Measurements from ENCODE around the gene STARD9. TPM values are rescaled to one million over a fixed set of nuclear protein-coding genes. Genes with fewer than 3 reads are reported as not detected.

The STARD9 gene
- total RNA-seq, 1 donor from 2014 or later = 7.2 TPM

DNA sequence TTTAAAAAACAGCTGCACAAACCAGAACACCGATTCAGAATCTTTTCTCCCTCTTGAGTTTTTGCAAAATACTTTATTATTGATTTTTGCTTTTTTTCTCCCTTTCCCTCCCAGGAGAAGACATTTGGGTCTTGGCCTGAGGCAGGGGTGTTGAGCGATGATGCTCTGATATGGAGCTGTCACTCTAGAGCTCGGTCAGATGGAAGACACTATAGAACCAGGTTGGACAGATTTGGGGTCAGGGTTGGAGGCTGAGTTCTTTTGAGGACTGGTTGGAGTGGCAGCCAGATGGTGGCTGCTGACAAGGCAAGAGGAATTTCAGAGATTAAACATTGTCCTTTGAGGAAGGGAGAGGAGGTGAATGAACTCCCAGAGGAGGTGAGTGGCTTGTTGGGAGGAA, 144.7 kb downstream of the STARD9 start:
- H3K27me3 Mint-ChIP-seq (ENCODE audit: unreplicated experiment) = peaks cover 6% of the 10 kb centered on the region
- TF ChIP-seq, protein P1, sequence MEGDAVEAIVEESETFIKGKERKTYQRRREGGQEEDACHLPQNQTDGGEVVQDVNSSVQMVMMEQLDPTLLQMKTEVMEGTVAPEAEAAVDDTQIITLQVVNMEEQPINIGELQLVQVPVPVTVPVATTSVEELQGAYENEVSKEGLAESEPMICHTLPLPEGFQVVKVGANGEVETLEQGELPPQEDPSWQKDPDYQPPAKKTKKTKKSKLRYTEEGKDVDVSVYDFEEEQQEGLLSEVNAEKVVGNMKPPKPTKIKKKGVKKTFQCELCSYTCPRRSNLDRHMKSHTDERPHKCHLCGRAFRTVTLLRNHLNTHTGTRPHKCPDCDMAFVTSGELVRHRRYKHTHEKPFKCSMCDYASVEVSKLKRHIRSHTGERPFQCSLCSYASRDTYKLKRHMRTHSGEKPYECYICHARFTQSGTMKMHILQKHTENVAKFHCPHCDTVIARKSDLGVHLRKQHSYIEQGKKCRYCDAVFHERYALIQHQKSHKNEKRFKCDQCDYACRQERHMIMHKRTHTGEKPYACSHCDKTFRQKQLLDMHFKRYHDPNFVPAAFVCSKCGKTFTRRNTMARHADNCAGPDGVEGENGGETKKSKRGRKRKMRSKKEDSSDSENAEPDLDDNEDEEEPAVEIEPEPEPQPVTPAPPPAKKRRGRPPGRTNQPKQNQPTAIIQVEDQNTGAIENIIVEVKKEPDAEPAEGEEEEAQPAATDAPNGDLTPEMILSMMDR (IDR thresholded peaks at IDR 0.05; ENCODE audit: unreplicated experiment) = no peak
- peak overlapping the region; percentile 26 for H3K4me3 Mint-ChIP-seq (ENCODE audit: unreplicated experiment)
- H3K9me3 Mint-ChIP-seq (ENCODE audit: unreplicated experiment) = no peaks in the 10 kb centered on the region
- no peak for DNase-seq (ENCODE audit: low spot score)
- peaks cover under 1% of the 10 kb centered on the region for H3K4me1 Mint-ChIP-seq (ENCODE audit: unreplicated experiment)
- H3K27ac Mint-ChIP-seq (ENCODE audit: unreplicated experiment) = no peak overlapping the region
- H3K36me3 Mint-ChIP-seq (ENCODE audit: low read depth, unreplicated experiment) = peaks cover 19% of the 10 kb centered on the region

DNA sequence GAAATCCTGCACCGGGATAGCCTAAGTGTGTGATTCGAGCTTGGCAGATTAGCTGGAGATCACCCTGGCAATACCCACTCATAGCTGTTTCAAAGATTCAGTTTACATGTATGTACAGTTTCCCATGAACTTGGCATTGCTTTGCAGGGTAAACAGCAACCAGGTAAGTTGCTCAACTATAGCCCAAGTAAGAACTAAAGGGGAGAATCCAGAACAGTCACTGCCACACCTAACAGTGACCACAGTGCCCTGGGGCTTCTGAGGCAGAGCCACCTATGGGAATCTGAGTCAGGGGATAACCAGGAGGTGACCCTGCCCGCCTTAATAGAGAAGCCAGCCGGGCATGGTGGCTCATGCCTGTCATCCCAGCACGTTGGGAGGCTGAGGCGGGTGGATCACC, 145.6 kb downstream of the STARD9 start:
- peaks cover 25% of the 10 kb centered on the region for H3K36me3 Mint-ChIP-seq (ENCODE audit: low read depth, unreplicated experiment)
- H3K27me3 Mint-ChIP-seq (ENCODE audit: unreplicated experiment) = peaks cover 6% of the 10 kb centered on the region
- H3K9me3 Mint-ChIP-seq (ENCODE audit: unreplicated experiment) = no peaks in the 10 kb centered on the region
- no peak overlapping the region for H3K4me3 Mint-ChIP-seq (ENCODE audit: unreplicated experiment)
- H3K27ac Mint-ChIP-seq (ENCODE audit: unreplicated experiment) = no peak overlapping the region
- TF ChIP-seq, protein P1 (IDR thresholded peaks at IDR 0.05; ENCODE audit: unreplicated experiment) = no peak
- H3K4me1 Mint-ChIP-seq (ENCODE audit: unreplicated experiment) = no peaks in the 10 kb centered on the region
- no peak for DNase-seq (ENCODE audit: low spot score)

DNA sequence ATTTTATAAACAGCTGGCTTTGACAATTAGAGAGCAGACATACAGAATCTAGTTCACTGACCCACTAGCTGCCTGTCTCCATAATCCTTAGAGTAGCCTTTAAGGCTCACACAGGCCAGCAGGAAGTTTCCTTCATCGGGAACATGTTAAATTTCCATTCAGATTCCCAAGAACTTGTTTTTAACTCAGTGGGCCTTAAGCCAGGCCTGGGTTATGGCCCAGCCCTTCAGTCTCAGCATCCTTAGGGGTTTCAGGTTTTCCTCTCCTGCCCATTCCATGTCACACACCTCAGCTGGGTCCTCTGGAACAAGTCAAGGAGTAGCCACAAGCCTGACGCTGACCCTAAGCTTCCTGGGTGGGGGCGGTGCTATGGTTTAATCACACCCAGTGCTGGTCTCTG, 146.5 kb downstream of the STARD9 start:
- Mint-ChIP-seq H3K27ac (ENCODE audit: unreplicated experiment) (no peak overlapping the region), H3K4me3 (ENCODE audit: unreplicated experiment) (no peak overlapping the region), H3K36me3 (ENCODE audit: low read depth, unreplicated experiment) (peaks cover 32% of the 10 kb centered on the region), H3K4me1 (ENCODE audit: unreplicated experiment) (no peaks in the 10 kb centered on the region), H3K27me3 (ENCODE audit: unreplicated experiment) (peaks cover 6% of the 10 kb centered on the region), H3K9me3 (ENCODE audit: unreplicated experiment) (no peaks in the 10 kb centered on the region)
- TF ChIP-seq, protein P1 (IDR thresholded peaks at IDR 0.05; ENCODE audit: unreplicated experiment) = no peak
- DNase-seq (ENCODE audit: low spot score) = no peak

DNA sequence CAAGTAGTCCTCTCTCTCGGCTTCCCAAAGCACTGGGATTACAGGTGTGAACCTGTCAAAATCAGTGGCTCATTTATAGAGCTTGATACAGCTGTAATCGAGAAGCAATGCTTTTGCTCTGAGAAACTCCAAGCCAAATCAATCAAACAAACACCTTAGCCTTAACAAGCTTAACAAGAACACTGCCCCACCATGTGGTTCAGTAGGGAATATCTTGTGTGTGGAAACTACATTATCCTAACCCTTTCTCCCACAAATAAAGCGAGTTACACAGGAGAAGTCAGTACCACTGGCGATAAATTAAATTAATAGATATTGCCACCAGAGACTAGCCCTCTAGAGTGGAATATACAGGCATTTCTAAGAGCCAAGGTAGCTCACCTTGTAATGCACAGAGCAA, 147.7 kb downstream of the STARD9 start:
- Mint-ChIP-seq H3K36me3 (ENCODE audit: low read depth, unreplicated experiment) (peaks cover 41% of the 10 kb centered on the region), H3K9me3 (ENCODE audit: unreplicated experiment) (no peaks in the 10 kb centered on the region), H3K27me3 (ENCODE audit: unreplicated experiment) (peaks cover 4% of the 10 kb centered on the region), H3K4me3 (ENCODE audit: unreplicated experiment) (no peak overlapping the region), H3K4me1 (ENCODE audit: unreplicated experiment) (no peaks in the 10 kb centered on the region), H3K27ac (ENCODE audit: unreplicated experiment) (no peak overlapping the region)
- TF ChIP-seq, protein P1 (IDR thresholded peaks at IDR 0.05; ENCODE audit: unreplicated experiment) = peak; percentile 20
- DNase-seq (ENCODE audit: low spot score) = no peak

DNA sequence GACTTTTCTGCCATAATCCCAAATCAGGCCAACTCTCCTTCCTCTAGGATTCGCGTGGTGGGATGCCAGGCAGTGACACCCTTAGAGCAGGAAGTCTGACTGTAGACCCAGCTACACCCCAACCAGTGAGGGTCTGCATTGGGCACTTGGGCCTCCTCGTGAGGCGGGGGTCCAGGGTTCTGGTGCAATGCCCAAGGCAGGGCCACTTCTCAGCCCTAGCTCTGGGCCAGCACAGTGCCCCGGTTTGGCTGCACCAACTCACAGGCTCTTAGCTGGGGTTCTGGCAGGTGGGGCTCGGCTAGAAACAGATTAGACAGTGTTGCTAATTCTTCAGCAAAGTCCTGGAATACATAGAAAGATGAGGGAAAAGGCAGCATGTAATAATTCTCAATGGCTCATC, 148.9 kb downstream of the STARD9 start:
- no peak overlapping the region for H3K27ac Mint-ChIP-seq (ENCODE audit: unreplicated experiment)
- no peaks in the 10 kb centered on the region for H3K9me3 Mint-ChIP-seq (ENCODE audit: unreplicated experiment)
- H3K4me3 Mint-ChIP-seq (ENCODE audit: unreplicated experiment) = no peak overlapping the region
- no peak for DNase-seq (ENCODE audit: low spot score)
- H3K4me1 Mint-ChIP-seq (ENCODE audit: unreplicated experiment) = no peaks in the 10 kb centered on the region
- H3K27me3 Mint-ChIP-seq (ENCODE audit: unreplicated experiment) = peaks cover 4% of the 10 kb centered on the region
- H3K36me3 Mint-ChIP-seq (ENCODE audit: low read depth, unreplicated experiment) = peaks cover 47% of the 10 kb centered on the region
- TF ChIP-seq, protein P1 (IDR thresholded peaks at IDR 0.05; ENCODE audit: unreplicated experiment) = no peak
